ENCODE measurements around the gene UGGT2.

Gene UGGT2

GRCh38 chr13:95833719-95834118 is 219.5 kb downstream of the UGGT2 start:
- no peak for FAIRE-seq
- TF ChIP-seq, protein P1, sequence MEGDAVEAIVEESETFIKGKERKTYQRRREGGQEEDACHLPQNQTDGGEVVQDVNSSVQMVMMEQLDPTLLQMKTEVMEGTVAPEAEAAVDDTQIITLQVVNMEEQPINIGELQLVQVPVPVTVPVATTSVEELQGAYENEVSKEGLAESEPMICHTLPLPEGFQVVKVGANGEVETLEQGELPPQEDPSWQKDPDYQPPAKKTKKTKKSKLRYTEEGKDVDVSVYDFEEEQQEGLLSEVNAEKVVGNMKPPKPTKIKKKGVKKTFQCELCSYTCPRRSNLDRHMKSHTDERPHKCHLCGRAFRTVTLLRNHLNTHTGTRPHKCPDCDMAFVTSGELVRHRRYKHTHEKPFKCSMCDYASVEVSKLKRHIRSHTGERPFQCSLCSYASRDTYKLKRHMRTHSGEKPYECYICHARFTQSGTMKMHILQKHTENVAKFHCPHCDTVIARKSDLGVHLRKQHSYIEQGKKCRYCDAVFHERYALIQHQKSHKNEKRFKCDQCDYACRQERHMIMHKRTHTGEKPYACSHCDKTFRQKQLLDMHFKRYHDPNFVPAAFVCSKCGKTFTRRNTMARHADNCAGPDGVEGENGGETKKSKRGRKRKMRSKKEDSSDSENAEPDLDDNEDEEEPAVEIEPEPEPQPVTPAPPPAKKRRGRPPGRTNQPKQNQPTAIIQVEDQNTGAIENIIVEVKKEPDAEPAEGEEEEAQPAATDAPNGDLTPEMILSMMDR (IDR thresholded peaks at IDR 0.05; ENCODE audit: insufficient read depth, missing control alignments) = no peak
- no peak for DNase-seq (ENCODE audit: insufficient read length, low spot score)

DNA sequence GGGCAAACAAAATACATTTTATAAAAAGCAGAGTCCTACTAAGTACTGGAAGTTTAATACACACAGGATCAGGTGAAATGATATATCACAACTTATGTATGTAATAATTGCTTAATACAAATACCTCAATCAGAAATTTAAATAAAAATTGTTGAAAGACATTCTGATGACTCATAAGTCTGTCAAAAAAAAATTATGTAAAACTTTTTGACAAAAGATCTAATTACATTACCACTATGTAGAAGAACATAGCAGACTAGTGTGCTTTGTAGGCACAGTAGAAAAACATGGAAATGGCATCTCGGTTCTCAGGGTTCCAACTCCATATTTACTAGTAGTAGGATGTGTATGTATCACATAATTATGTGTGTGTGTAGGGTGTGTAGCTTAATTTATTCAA is 220.1 kb downstream of the UGGT2 start:
- DNase-seq (ENCODE audit: insufficient read length, low spot score) (no peak), FAIRE-seq (no peak)
- TF ChIP-seq, protein P1 (IDR thresholded peaks at IDR 0.05; ENCODE audit: insufficient read depth, missing control alignments) = no peak

DNA sequence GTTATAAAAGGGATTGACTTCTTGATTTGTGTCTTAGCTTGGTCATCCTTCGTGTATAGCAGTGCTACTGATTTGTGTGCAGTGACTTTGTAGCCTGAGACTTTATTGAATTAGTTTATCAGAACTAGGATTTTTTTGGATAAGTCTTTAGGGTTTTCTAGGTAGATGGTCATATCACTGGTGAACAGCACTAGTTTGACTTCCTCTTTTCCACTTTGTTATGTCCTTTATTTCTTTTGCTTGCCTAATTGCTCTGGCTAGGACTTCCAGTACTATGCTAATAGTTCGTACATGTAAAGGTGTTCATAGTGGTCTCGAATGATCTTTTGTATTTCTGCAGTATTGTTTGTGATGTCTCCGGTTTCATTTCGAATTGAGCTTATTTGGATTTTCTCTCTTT is 230.9 kb downstream of the UGGT2 start:
- TF ChIP-seq, protein P1 (IDR thresholded peaks at IDR 0.05; ENCODE audit: insufficient read depth, missing control alignments) = no peak
- DNase-seq (ENCODE audit: insufficient read length, low spot score) (no peak), FAIRE-seq (no peak)

- DNase-seq (ENCODE audit: insufficient read length, low spot score) (no peak), FAIRE-seq (peak; percentile 35)
- TF ChIP-seq, protein P1 (IDR thresholded peaks at IDR 0.05; ENCODE audit: insufficient read depth, missing control alignments) = no peak
These were observed 238.7 kb downstream of the UGGT2 start for GRCh38 chr13:95814495-95814894.

- DNase-seq (ENCODE audit: insufficient read length, low spot score) (no peak), FAIRE-seq (no peak)
- TF ChIP-seq, protein P1 (IDR thresholded peaks at IDR 0.05; ENCODE audit: insufficient read depth, missing control alignments) = no peak
These were observed 240.1 kb downstream of the UGGT2 start for GRCh38 chr13:95813139-95813538.

DNA sequence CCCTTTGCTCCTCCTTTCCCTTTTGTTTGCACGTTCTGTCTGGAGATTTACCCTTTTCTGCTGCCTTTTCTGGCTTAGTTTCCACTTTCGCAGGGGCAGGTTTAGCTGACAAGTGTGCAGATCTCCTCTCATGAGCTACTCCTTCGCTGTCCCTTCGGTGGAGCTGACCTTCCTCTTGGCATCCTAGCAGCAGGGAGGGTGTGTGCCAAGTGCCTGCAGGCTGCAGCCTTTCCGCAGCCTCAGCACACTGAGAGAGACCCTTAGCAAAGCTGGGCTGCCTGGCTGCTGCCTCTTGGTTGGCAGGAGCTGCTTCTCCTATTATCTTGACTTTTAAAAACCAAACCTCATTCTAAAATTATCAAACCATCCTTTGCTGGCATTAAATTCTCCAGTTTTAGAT is 243.8 kb downstream of the UGGT2 start:
- TF ChIP-seq, protein P1 (IDR thresholded peaks at IDR 0.05; ENCODE audit: insufficient read depth, missing control alignments) = no peak
- DNase-seq (ENCODE audit: insufficient read length, low spot score) (no peak), FAIRE-seq (no peak)

GRCh38 chr13:95805921-95806320 is 247.3 kb downstream of the UGGT2 start:
- no peak for FAIRE-seq
- DNase-seq (ENCODE audit: insufficient read length, low spot score) = no peak
- TF ChIP-seq, protein P1 (IDR thresholded peaks at IDR 0.05; ENCODE audit: insufficient read depth, missing control alignments) = no peak
